GM04503 (cell line): ENCODE data around the gene SLC6A19.

Experiments used
- DNase-seq: peaks from one replicate; pipeline ENCODE4 v3.0.0-alpha.2; 2012; ENCODE audit warnings: low read depth

The SLC6A19 gene

GRCh38 chr5:1180841-1181271 is 20.5 kb upstream of the SLC6A19 start:
- DNase-seq, result no peak

GRCh38 chr5:1181451-1182359 is 19.7 kb upstream of the SLC6A19 start:
- no peak for DNase-seq

GRCh38 chr5:1182360-1182632 is 19.1 kb upstream of the SLC6A19 start:
- DNase-seq, result no peak

GRCh38 chr5:1182633-1183423 is 18.6 kb upstream of the SLC6A19 start:
- DNase-seq, result no peak

- no peak for DNase-seq
These were observed 17.8 kb upstream of the SLC6A19 start for GRCh38 chr5:1183424-1184162.

GRCh38 chr5:1184163-1184470 is 17.3 kb upstream of the SLC6A19 start:
- DNase-seq, result no peak

- no peak for DNase-seq
These were observed 16.9 kb upstream of the SLC6A19 start for GRCh38 chr5:1184481-1184880.

GRCh38 chr5:1185038-1185627 is 16.3 kb upstream of the SLC6A19 start:
- DNase-seq, result no peak

GRCh38 chr5:1185629-1186350 is 15.6 kb upstream of the SLC6A19 start:
- DNase-seq, result no peak

GRCh38 chr5:1186351-1187233 is 14.8 kb upstream of the SLC6A19 start:
- no peak for DNase-seq

- no peak for DNase-seq
These were observed 14.0 kb upstream of the SLC6A19 start for GRCh38 chr5:1187234-1187949.

GRCh38 chr5:1187950-1188334 is 13.5 kb upstream of the SLC6A19 start:
- DNase-seq, result no peak

GRCh38 chr5:1188464-1188863 is 12.9 kb upstream of the SLC6A19 start:
- no peak for DNase-seq

- DNase-seq, result no peak
These were observed 12.1 kb upstream of the SLC6A19 start for GRCh38 chr5:1189269-1189668.

GRCh38 chr5:1190278-1190677 is 11.1 kb upstream of the SLC6A19 start:
- no peak for DNase-seq

- DNase-seq, result no peak
These were observed 10.6 kb upstream of the SLC6A19 start for GRCh38 chr5:1190837-1191239.

GRCh38 chr5:1192971-1193590 is 8.3 kb upstream of the SLC6A19 start:
- no peak for DNase-seq

- no peak for DNase-seq
These were observed 7.8 kb upstream of the SLC6A19 start for GRCh38 chr5:1193591-1193985.

GRCh38 chr5:1194378-1194777 is 7.0 kb upstream of the SLC6A19 start:
- no peak for DNase-seq

- DNase-seq, result no peak
These were observed 6.0 kb upstream of the SLC6A19 start for GRCh38 chr5:1195439-1195838.
